Measurements from ENCODE around the gene SHCBP1. TPM values are rescaled to one million over a fixed set of nuclear protein-coding genes. Genes with fewer than 3 reads are reported as not detected.
A peak's percentile ranks its signal among the peaks of the same experiment; 100 is the strongest.
"Not testable (repeated sequence)": the region's sequence is repeated elsewhere in the genome, so short reads cannot be mapped to it uniquely, and the experiment has no call there.

The SHCBP1 gene
- total RNA-seq, 2 donors from 2014 or later, result 32.9 to 54.6 TPM

- H3K4me1 Mint-ChIP-seq (ENCODE audit: low read depth in 2 of 2); H3K36me3 Mint-ChIP-seq; H3K27me3 Mint-ChIP-seq; H3K27ac Mint-ChIP-seq; H3K9me3 Mint-ChIP-seq; ATAC-seq; H3K4me3 Mint-ChIP-seq; DNase-seq (ENCODE audit: low spot score): not testable (repeated sequence)
Measured at GRCh38 chr16:46626681-46627080, 5.5 kb upstream of the SHCBP1 start.

DNA sequence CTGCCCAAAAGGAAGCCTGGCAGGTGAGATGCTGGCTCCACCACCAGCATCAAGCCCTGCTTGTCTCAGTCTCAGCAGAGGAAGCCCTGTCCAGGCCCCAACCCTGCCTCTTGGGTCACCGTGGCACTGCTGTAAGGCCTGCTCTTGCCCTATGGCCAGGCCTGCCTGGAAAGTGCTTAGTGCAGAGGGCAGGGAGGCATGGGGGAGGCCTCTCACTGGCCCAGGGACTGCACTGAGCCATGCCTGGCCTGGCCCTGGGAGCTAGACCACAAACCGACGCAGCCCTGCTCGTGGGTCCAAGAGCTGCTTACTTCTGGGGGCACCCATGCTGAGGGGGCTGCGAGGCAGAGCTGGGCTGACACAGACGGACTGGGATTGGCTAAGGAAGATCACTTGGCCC is 3.7 kb upstream of the SHCBP1 start:
- not testable (repeated sequence) for DNase-seq (ENCODE audit: low spot score); H3K9me3 Mint-ChIP-seq; H3K27ac Mint-ChIP-seq; H3K27me3 Mint-ChIP-seq; H3K4me3 Mint-ChIP-seq; H3K36me3 Mint-ChIP-seq; ATAC-seq
- H3K4me1 Mint-ChIP-seq (ENCODE audit: low read depth in 2 of 2), result peaks cover 13 to 18% of the 10 kb centered on the region in 2 donors

DNA sequence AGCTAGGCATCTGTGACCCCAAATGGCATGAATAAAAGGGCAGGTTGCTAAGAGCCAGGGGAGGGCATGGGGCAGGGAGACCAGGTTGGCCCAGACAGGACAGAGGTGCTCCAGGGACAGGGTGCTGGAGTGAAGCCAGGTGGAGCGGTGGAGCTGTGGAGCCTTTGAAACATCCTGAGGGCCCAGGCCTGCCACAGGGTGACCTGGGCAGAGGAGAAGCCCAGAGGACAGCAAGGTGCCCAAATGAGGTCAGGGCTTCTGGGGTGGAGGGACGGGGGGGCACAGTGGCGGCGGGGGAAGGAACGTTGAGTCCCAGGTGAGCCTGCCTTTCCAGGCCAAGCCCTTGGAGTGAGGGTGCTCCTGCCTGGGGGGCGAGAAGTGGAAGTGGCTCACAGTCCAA is 2.5 kb upstream of the SHCBP1 start:
- peaks cover 13 to 18% of the 10 kb centered on the region in 2 donors for H3K4me1 Mint-ChIP-seq (ENCODE audit: low read depth in 2 of 2)
- H3K27me3 Mint-ChIP-seq; H3K27ac Mint-ChIP-seq; ATAC-seq; H3K4me3 Mint-ChIP-seq; H3K36me3 Mint-ChIP-seq; H3K9me3 Mint-ChIP-seq; DNase-seq (ENCODE audit: low spot score): not testable (repeated sequence)

DNA sequence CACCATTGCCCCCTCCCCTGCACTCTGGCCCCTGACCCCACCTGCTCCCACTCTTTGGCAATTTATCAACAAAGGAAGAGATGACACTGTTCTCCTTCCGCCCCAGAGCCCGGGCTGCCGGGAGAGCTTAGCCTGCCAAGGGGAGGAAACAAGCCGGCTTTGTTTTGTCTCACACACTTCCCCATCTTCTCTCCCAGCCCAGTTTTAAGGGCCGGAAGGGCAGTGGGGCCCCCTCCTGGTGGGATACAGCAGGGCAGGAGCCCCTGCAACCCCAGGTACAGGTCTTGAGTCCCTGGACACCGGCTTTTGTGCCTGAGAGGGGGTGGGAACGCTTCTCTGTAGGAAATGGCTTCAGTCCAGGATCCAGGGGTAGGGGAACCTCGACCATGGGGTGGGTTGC is 2.1 kb upstream of the SHCBP1 start:
- not testable (repeated sequence) for ATAC-seq; H3K9me3 Mint-ChIP-seq; H3K27ac Mint-ChIP-seq; H3K27me3 Mint-ChIP-seq; H3K4me3 Mint-ChIP-seq; DNase-seq (ENCODE audit: low spot score); H3K36me3 Mint-ChIP-seq
- peaks cover 13 to 18% of the 10 kb centered on the region in 2 donors for H3K4me1 Mint-ChIP-seq (ENCODE audit: low read depth in 2 of 2)

DNA sequence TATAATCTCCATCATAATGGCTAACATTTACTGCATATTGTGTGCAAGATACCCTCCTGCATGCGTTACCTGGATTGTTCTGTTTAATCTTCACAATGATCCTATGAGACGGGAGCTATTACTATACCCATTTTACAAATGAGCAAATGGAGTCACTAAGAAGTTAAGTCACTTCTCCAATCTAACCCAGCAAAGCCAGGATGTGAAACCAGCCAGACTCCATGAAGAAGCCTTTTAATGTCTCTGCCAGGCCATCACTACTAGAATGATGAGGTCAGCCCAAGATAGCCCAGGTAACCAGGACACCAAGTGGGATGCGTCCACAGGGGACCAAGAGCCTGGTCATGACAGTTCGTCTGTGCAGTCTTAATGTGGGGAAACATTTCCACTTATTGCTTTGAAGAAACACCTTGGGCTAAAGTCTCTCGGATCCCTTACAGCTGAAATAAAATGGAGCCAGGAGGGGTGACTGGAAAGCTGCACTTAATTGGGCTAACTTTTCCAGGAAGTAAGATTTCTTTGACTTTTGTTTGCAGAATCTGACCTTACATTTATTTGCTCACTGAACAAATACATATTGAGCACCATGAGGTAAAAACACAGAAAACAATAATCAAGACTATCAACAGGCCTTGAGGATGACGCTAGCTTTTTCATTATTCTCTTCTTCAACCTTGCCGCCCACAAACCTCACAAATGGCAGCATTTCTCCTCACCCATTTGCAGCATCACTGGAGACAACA is 926 bp upstream of the SHCBP1 start:
- Mint-ChIP-seq H3K36me3 (no peaks in the 10 kb centered on the region), H3K4me1 (ENCODE audit: low read depth in 2 of 2) (peaks cover 13 to 18% of the 10 kb centered on the region in 2 donors), H3K27me3 (no peaks in the 10 kb centered on the region), H3K4me3 (peak overlapping the region; percentile 95), H3K9me3 (no peaks in the 10 kb centered on the region), H3K27ac (peak overlapping the region; percentile 78 to 79)
- DNase-seq (ENCODE audit: low spot score) (no peak), ATAC-seq (no peak)

DNA sequence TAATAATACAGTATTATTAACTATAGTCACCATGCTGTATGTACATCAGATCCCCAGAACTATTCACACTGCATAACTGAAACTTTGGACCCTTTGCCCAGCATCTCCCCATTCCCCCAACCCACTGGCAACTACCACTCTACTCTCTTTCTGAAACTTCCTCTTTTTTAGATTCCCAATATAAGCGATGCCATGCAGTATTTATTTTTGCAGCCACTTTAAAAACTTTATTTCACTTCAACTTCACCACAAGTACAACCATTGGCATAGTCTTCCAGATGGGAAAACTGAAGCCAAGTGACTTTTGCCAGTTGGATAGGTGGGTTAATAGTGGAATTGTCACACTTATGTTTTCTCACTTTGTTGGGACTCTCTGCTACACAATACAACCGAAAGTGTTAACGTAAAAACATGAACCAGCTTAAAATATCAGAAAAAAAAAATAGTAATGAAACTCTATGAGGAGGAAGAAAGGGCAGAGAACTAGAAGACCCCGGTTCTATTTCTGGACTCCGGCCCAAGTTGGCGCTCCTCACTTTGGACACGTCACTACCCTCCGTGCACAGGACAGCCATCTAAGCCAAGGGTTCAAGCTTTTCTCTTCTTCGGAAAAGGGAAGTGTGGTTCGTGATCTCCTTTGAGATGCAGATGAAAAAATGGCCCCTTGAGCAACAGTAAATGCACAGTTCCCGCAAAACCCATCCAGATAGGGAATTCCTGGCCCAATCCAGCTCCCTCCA is 743 bp downstream of the SHCBP1 start:
- Mint-ChIP-seq H3K27ac (peak overlapping the region; percentile 78 to 79), H3K4me1 (ENCODE audit: low read depth in 2 of 2) (peaks cover 13 to 18% of the 10 kb centered on the region in 2 donors), H3K9me3 (no peaks in the 10 kb centered on the region), H3K27me3 (no peaks in the 10 kb centered on the region), H3K4me3 (peak overlapping the region; percentile 95), H3K36me3 (peaks cover 6% of the 10 kb centered on the region)
- peak in 1 of 2 donors; percentile 39 for ATAC-seq
- no peak for DNase-seq (ENCODE audit: low spot score)

GRCh38 chr16:46618516-46618915 is 2.7 kb downstream of the SHCBP1 start:
- Mint-ChIP-seq H3K27ac (no peak overlapping the region), H3K4me1 (ENCODE audit: low read depth in 2 of 2) (peaks cover 13 to 18% of the 10 kb centered on the region in 2 donors), H3K9me3 (no peaks in the 10 kb centered on the region), H3K4me3 (no peak overlapping the region), H3K27me3 (no peaks in the 10 kb centered on the region), H3K36me3 (peaks cover 6% of the 10 kb centered on the region)
- ATAC-seq, result no peak
- DNase-seq (ENCODE audit: low spot score), result no peak

- ATAC-seq (no peak), DNase-seq (ENCODE audit: low spot score) (no peak)
- H3K4me3 Mint-ChIP-seq, result no peak overlapping the region
- H3K4me1 Mint-ChIP-seq (ENCODE audit: low read depth in 2 of 2), result no peaks in the 10 kb centered on the region
- H3K27ac Mint-ChIP-seq, result no peak overlapping the region
- H3K36me3 Mint-ChIP-seq, result peaks cover 6% of the 10 kb centered on the region
- H3K27me3 Mint-ChIP-seq, result no peaks in the 10 kb centered on the region
- no peaks in the 10 kb centered on the region for H3K9me3 Mint-ChIP-seq
Measured at GRCh38 chr16:46614006-46614405, 7.2 kb downstream of the SHCBP1 start.

GRCh38 chr16:46613352-46613751 is 7.8 kb downstream of the SHCBP1 start:
- H3K36me3 Mint-ChIP-seq, result peaks cover 6% of the 10 kb centered on the region
- H3K9me3 Mint-ChIP-seq, result no peaks in the 10 kb centered on the region
- H3K4me3 Mint-ChIP-seq, result no peak overlapping the region
- no peaks in the 10 kb centered on the region for H3K27me3 Mint-ChIP-seq
- H3K4me1 Mint-ChIP-seq (ENCODE audit: low read depth in 2 of 2), result no peaks in the 10 kb centered on the region
- ATAC-seq, result no peak
- DNase-seq (ENCODE audit: low spot score), result no peak
- H3K27ac Mint-ChIP-seq, result no peak overlapping the region

GRCh38 chr16:46612121-46612520 is 9.1 kb downstream of the SHCBP1 start:
- no peaks in the 10 kb centered on the region for H3K4me1 Mint-ChIP-seq (ENCODE audit: low read depth in 2 of 2)
- ATAC-seq, result peak in 1 of 2 donors; percentile 41
- H3K4me3 Mint-ChIP-seq, result no peak overlapping the region

GRCh38 chr16:46607529-46607928 is 13.7 kb downstream of the SHCBP1 start:
- H3K4me3 Mint-ChIP-seq, result no peak overlapping the region
- no peaks in the 10 kb centered on the region for H3K4me1 Mint-ChIP-seq (ENCODE audit: low read depth in 2 of 2)
- H3K27ac Mint-ChIP-seq, result no peak overlapping the region
- no peaks in the 10 kb centered on the region for H3K27me3 Mint-ChIP-seq
- no peak for DNase-seq (ENCODE audit: low spot score)
- peaks cover 4% of the 10 kb centered on the region for H3K36me3 Mint-ChIP-seq
- no peaks in the 10 kb centered on the region for H3K9me3 Mint-ChIP-seq
- no peak for ATAC-seq

More at GRCh38 chr16:46612121-46612520, 9.1 kb downstream of the SHCBP1 start:
- Mint-ChIP-seq H3K27ac (no peak overlapping the region), H3K36me3 (peaks cover 6% of the 10 kb centered on the region), H3K27me3 (no peaks in the 10 kb centered on the region), H3K9me3 (no peaks in the 10 kb centered on the region)
- no peak for DNase-seq (ENCODE audit: low spot score)

- Mint-ChIP-seq H3K9me3 (no peaks in the 10 kb centered on the region), H3K4me1 (ENCODE audit: low read depth in 2 of 2) (no peaks in the 10 kb centered on the region), H3K4me3 (no peak overlapping the region), H3K36me3 (peaks cover 8% of the 10 kb centered on the region), H3K27ac (no peak overlapping the region), H3K27me3 (no peaks in the 10 kb centered on the region)
- DNase-seq (ENCODE audit: low spot score) (no peak), ATAC-seq (no peak)
Measured at GRCh38 chr16:46606231-46606630, 14.9 kb downstream of the SHCBP1 start.

DNA sequence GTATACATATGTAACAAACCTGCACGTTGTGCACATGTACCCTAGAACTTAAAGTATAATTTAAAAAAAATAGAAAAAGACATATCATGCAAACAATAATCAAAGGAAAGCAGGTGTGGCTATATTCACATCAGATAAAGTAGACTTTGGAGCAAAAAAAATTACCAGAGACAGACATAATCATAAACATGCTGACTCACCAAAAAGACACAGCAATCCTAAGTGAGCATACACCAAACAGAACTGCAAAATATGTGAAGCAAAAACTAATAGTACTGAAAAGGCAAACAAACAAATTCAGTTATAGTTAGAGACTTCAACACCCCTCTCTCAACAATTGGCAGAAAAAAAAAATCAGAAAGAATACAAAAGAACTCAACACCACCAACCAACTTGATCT is 29.9 kb downstream of the SHCBP1 start:
- DNase-seq (ENCODE audit: low spot score) (no peak), ATAC-seq (no peak)
- Mint-ChIP-seq H3K4me3 (no peak overlapping the region), H3K27me3 (no peaks in the 10 kb centered on the region), H3K4me1 (ENCODE audit: low read depth in 2 of 2) (no peaks in the 10 kb centered on the region), H3K27ac (no peak overlapping the region), H3K9me3 (peaks cover 6% of the 10 kb centered on the region), H3K36me3 (peaks cover 38% of the 10 kb centered on the region)

GRCh38 chr16:46586011-46586577 is 35.1 kb downstream of the SHCBP1 start:
- DNase-seq (ENCODE audit: low spot score), result no peak
- no peak for ATAC-seq
- H3K27ac Mint-ChIP-seq, result no peak overlapping the region
- peaks cover 59% of the 10 kb centered on the region for H3K36me3 Mint-ChIP-seq
- H3K27me3 Mint-ChIP-seq, result no peaks in the 10 kb centered on the region
- peaks cover 10 to 22% of the 10 kb centered on the region in 2 donors for H3K4me1 Mint-ChIP-seq (ENCODE audit: low read depth in 2 of 2)
- no peak overlapping the region for H3K4me3 Mint-ChIP-seq
- peaks cover 12% of the 10 kb centered on the region for H3K9me3 Mint-ChIP-seq
